ENCODE data around the gene DNAJB4. TPM values are rescaled to one million over a fixed set of nuclear protein-coding genes. Genes with fewer than 3 reads are reported as not detected.

DNAJB4 gene
- 25.2 and 38.4 TPM in 2 replicates for total RNA-seq

DNA sequence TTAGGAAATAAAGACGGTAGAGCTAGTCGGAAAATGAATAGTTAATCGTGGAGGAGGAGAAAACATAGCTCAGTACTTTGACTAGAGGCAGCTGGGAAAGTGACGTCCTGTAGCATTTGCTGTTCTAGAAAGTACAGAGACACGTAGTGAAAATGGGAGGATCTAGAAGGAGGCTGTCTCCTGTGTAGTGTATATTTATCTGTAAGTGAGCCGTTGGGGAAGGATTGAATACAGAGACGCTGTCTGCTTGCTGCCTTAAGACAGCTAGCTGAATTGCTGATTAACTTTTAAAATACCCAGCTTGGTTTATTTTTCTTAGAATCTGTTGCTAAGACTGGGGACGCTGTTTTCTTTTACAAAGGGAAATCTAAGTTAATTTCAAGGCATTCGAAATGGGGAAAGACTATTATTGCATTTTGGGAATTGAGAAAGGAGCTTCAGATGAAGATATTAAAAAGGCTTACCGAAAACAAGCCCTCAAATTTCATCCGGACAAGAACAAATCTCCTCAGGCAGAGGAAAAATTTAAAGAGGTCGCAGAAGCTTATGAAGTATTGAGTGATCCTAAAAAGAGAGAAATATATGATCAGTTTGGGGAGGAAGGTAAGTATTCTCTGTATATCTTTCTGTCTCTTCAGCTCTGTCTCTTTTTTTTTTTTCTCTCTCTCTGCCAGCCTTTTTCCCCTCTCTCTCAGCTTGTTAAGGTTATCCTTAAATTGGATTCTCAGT lies at the start of gene DNAJB4:
TSS of gene DNAJB4 (plus strand) at position 221 of the 729 bp plus-strand sequence. CDS start at position 393, 172 bp downstream.

DNA sequence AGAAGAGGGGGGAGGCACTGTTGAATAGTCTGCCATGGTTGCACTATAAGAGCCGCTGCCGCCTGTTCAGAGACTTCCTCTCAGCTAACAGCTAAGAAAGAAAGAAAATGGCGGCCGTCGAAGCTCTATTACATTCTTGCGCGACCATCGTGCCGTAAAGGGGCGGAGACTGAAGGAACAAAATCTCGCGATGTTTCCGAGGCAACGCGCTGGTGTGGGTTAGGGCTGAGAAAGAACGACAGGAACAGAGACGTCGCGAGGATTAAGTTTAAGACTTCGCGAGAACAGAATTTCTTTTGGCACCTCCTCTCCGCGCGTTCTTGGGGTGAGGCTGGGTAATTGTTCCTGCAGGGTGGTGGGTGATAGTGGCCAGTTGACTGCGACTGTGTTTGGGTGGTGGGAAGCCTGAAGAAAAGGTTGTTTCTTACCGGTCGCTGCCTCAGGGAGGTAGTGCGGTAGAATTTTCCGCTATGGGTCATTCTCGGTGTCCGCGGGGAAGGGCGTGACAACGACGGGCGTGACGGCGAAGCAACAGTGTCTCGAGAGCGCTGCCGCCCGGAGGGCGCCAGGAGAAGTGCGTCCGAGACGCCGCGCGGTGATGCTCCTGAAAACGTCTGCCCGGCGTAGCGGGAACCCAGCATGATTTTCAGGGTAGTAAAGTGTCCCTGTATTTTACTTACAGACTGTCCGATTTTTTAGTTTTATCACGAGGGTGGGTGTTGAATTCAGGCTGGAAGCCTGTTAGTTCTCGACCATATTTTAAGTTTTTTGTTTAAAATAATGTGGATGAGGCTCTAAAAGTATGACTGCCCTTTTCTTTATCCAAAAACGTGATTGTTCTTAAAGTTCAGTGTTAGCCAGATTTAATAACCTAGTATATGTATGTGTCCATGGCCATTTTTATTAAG lies 25.5 kb upstream of the DNAJB4 start, which contains the start of gene FUBP1:
TSS of gene FUBP1 (minus strand) at position 104 of the 908 bp plus-strand sequence. CDS start at position 36, 68 bp downstream.

DNA sequence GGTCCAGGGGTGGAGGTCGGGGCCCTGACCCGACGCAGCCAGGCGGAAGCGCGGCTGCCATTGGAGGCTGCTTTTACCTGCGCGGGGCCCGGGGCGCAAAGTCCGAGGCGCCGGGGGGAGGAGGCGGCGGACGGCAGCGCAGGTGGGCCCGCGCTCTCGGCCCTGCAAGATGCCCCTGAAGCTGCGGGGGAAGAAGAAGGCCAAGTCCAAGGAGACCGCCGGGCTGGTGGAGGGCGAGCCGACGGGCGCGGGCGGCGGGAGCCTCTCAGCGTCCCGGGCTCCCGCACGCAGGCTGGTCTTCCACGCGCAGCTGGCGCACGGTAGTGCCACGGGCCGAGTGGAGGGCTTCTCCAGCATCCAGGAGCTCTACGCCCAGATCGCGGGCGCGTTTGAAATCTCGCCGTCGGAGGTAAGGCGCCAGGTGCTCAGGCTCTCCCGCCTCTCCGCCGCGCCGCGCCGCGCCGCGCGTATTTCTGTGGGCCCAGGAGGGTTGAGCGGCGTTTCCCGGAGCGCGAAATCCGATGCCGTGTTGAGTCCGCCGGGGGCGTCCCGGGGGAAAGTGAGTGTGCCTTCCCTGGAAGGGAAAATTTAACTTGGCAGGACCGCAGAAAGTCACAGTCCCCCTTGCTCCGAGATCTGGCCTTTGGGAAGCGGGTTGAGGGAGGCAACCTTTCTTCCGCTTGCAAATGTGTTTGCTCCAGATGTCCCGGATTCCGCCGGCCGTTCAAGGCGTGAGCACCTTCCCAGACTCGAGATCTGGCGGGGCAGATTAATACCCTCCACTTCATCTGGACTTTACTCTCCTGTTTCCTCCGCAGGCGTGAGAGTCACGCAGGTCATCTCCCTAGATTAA lies 41.4 kb downstream of the DNAJB4 start, which contains the start of gene GIPC2:
TSS of gene GIPC2 (plus strand) at position 41 of the 853 bp plus-strand sequence. CDS start at position 170, 129 bp downstream.

Small RNA genes lying within 50 kb of the gene (small RNA-seq; reads per million reads assigned to genes)
- 1.3 reads per million, percentile 29 among the genes with 10 or more reads in this experiment for gene AC103591.3

Other genes with a start within 250 kb of the DNAJB4 start
- gene USP33, start 245.1 kb upstream of the DNAJB4 start, total RNA-seq = 92.5 and 107 TPM in 2 replicates
- 15.5 and 17.4 TPM in 2 replicates for gene MIGA1, start 225.3 kb upstream of the DNAJB4 start, total RNA-seq
- 5.4 and 9.6 TPM in 2 replicates for gene NEXN, start 116.3 kb upstream of the DNAJB4 start, total RNA-seq
- 90.8 and 108 TPM in 2 replicates for gene FUBP1, start 25.9 kb upstream of the DNAJB4 start, total RNA-seq
- gene GIPC2, start 41.0 kb downstream of the DNAJB4 start, total RNA-seq = under 0.01 and 0.12 TPM in 2 replicates